Skin epidermis (tissue), 12 donors: ENCODE data around the gene QPCTL.

Experiments used
- H3K27ac ChIP-seq, 21 experiments: fragments of 200-600 bp; sonication (generic) in 11 of 21; one replicate each; pipeline ENCODE4 v1.5.0; 2020; ENCODE audit warnings: mild to moderate bottlenecking in 3 of 21, inconsistent platforms in 2 of 21, moderate library complexity in 2 of 21
- H3K4me3 ChIP-seq, 7 experiments: fragments of 200-600 bp; sonication (generic) in 2 of 7; one replicate each; pipeline ENCODE4 v1.5.0; 2020; ENCODE audit warnings: inconsistent platforms in 2 of 7, mild to moderate bottlenecking in 2 of 7, moderate library complexity in 1 of 7

The QPCTL gene

DNA sequence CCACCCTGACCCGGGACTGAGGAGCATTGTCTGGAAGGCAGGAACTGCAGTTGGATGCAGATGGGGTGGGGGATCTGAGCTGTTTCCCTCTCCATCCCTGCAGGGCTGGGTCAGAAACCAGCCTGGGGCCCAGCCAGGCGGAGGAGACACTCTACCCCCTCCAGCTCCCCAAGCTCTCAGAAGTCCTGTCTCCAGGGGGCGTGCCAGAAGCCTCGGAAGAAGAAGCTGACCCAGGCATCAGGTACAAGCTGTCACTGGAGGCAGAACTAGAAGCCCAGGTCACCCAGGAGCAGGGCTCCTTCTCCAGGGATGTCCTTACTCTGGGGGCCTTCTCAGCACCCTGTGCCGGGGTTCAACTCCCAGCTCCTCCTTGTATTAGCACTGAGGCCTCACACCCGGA is 61.1 kb downstream of the QPCTL start:
- no peak overlapping the region for H3K4me3 ChIP-seq
- H3K27ac ChIP-seq: no peak overlapping the region
